ENCODE results near the gene RAB8A.
A peak's percentile ranks its signal among the peaks of the same experiment; 100 is the strongest.
"Not testable (repeated sequence)": the region's sequence is repeated elsewhere in the genome, so short reads cannot be mapped to it uniquely, and the experiment has no call there.

The RAB8A gene

DNA sequence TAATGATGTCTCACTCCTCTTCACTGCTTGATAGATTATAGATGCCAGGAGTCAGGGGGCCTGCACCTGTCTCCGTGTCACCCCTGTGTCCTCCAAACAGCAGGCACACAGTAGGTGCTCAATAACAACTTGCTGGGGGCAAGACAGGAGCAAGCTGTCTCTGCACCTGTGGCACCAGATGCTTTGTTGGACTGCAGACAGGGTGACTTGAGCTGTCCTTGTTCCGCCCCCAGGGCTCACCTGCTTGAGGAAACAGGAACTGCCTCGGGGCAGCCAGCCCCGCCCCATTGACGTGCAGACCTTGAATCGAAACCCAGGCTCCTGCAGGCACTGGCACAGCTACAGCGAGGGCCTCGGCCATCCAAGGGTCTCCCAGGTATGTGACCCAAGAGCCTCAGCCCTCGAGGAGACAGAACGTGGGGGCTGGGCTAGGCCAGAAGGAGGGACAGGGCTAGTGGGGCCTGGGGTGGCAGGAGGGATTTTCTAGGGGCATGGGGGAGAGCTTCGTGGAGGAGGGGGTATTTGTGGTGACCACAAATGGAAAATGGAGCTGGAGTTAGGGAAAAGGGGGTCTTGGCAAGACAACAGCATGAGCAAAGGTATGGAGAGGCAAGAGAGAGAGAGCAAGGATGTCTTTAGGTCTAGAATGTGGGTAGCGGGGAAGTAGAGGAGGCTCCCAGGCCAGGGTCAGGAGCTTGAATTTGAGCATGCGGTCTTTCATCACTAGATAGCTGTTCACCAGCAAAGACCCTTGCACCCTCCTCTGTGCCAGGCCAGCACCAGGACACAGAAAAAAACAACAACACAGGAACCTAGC is 31.9 kb downstream of the RAB8A start, which contains the start of gene HSH2D:
Gene HSH2D, plus strand, starts transcription at position 287 of the 817 bp plus-strand sequence. CDS start 5,066 bp downstream, outside the sequence.
- DNase-seq = no peak

DNA sequence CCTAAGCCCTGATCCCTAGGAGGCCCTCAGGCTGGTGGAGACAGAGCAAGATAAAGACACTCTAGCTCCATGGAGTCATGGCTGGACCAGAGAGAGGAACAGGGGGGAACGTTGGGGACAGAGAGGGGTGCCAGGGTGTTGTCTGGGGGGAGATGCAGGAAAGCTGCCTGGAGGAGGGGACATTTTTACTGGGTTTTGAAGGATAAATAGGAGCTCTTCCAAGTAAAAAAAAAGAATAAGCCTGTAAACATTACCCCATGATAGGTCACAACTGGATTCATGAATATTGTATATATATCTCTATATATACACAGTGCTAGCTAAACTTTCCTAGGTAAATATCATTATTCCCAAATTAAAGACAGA is 32.5 kb downstream of the RAB8A start:
- no peak for DNase-seq

DNA sequence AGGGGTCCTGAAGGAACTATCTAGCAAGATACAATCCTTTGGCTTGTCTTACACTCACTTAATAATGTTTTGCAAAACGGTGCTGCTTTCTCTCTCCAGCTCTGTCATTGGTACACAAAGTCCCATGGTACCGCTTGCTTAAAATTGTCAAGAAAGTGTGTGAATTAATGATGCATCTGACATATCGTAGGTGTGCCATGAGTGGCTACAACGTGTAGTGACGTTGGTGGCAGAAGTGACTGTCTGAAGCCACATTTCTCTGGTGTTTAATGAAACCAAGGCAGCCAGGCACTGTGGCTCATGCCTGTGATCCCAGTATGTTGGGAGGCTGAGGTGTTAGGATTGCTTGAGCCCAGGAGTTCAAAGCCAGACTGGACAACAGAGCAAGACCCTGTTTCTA is 34.4 kb downstream of the RAB8A start:
- no peak for DNase-seq

DNA sequence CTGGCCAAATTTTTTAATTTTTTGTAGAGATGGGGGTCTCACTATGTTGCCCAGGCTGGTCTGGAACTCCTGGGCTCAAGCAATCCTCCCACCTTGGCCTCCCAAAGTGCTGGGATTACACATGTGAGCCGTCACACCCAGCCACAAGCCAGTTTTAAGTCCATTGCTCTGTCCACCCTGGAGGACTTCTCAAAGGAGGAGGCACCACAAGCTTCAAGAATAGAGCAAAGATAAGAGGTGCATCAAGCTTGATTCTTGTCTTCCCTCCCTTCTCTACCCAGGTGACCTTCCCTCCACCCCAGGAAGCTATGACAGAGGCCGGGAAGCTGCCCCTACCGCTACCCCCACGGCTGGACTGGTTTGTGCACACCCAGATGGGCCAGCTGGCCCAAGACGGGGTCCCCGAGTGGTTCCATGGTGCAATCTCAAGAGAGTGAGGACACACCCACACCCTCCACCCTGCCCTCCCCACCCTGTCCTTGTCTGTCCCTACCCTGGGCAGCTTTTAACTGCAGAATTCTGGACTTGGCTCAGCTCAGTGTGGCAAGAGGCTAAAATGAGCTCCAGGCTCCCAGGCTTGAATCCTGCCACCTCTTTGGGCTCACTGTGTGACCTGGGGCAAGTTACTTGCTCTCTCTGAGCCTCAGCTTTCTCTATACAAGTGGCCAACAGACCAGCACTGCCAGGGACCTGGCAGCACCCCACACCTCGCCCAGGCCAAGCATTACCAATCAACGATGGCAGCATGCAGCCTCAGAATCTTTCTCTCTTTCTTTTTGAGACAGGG is 36.9 kb downstream of the RAB8A start:
- no peak for DNase-seq

DNA sequence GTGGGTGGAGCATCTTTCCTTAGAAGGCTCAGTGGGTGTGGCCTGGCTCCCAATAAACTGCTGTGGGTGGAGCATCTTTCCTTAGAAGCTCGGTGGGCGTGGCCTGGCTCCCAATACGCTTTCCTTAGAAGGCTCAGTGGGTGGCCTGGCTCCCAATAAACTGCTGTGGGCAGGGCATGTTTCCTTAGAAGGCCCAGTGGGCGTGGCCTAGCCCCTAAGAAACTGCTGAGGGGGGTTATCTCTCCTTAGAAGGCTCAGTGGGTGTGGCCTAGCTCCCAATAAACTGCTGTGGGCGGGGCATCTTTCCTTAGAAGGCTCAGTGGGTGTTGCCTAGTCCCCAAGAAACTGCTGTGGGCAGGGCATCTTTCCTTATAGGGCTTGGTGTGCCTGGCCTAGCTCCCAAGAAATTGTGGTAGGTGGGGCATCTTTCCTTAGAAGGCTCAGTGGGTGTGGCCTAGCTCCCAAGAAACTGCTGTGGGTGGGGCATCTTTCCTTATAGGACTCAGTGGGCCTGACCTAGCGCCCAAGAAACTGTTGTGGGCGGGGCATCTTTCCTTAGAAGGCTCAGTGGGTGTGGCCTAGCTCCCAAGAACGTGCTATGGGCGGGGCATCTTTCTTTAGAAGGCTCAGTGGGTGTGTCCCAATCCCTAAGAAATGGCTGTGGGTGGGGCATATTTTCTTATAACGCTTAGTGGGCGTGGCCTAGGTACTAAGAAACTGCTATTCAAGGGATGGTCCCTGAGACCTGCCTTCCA is 42.1 kb downstream of the RAB8A start:
- DNase-seq = no peak

DNA sequence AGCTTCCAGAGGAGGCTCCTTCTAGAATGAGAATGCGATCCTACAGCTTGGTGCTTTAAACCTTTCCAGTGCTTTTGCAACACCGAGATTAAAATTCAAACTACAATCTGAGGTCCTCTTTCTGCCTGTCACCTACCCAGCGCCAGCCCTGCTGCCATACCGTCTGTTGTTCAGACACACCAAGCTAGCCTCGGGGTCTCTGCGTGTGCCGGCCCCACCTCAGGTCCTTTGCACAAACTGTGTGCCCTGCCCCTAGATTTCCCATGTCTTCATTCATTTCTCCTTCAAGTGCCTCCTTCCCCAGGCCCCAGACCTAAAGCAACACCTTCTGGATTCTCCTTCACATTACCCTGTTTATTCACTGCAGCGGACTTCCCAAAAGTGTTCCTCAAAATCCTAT is 42.9 kb downstream of the RAB8A start:
- DNase-seq = no peak

DNA sequence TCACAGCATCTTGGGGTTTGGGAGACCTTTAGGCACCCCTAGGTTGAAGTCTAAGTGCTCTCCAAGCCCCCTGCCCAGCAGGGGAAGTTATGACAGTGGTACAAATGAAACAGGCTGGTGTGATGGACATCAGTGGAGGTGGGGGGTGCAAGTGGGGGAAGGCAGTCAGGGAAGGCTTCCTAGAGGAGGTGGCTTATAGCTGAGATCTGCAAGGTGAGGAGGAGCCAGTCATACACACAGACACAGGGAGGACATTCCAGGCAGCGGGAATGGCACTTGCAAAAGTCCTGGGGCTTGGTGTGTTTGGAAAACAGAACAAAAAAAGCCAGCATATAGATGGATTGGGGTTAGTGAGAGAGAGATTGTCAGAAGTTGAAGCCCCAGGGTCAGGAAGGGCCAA is 43.4 kb downstream of the RAB8A start:
- DNase-seq = no peak

DNA sequence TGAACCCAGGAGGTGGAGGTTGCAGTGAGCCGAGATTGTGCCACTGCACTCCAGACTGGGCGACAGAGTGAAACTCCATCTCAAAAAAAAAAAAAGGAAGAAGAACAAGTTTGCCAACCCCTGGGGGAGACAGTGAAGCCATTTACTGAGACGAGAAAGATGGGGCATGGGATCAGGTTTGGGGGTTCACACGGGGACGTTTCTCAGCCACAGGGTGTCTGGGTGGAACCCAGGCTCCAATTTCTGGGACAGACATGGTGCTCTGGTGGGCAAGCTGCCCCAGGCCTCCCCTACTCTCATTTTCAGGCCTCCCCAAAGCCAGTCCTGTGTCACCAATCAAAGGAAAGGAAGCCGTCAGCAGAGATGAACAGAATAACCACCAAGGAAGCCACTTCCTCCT is 45.2 kb downstream of the RAB8A start:
- DNase-seq = no peak

DNA sequence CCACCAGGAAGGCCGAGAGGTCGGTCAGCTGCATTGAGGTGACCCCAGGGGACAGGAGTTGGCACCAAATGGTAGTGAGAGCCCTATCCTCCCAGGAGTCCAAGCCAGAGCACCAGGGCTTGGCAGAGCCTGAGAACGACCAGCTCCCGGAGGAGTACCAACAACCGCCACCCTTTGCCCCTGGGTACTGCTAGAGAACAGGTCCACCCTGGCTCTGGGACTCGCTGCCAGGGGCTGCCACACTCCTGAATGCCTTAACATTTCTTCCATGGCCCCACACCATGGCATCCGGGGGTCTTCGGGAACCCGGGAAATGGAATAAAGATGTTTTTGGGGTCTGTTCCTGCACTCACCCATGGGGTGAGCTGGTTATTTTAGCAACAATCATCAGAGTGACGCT is 45.9 kb downstream of the RAB8A start:
- no peak for DNase-seq

DNA sequence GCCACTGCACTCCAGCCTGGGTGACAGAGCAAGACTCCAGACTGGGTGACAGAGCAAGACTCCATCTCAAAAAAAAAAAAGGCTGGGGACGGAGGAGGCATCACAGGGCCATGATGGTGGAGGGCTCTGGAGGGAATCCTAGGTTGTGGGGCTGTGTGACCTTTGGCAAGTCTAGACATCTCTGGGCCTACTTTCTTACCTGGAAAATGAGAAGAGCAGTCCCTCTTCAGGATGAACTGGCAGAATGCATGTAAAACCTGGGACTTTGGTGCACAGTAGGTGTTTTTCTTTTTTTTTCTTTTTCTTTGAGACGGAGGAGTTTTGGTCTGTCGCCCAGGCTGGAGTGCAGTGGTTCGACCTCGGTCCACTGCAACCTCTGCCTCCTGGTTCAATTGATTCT is 48.0 kb downstream of the RAB8A start:
- DNase-seq = no peak

DNA sequence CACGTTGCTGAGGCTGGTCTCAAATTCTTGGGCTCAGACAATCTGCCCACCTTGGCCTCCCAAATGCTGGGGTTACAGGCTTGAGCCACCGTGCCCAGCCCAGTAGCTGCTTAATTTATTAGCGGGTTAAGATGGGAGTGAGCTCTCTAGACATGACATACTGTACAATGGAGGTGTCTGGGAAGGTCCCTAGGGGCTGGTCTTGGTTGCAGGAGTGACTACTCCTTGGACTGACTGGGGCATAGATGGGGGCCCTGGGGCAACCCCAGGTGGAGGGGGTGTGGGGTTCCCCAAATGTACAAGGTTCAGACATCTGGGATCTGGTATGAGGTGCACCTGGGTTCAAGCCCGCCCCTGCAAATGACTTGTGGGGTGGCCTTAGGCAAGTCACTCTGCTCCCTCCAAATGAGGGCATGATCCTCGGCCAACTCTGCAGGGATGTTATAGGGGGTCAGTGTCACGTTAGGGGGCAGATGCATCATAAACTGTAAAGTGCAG is 48.8 kb downstream of the RAB8A start:
- DNase-seq = no peak

DNA sequence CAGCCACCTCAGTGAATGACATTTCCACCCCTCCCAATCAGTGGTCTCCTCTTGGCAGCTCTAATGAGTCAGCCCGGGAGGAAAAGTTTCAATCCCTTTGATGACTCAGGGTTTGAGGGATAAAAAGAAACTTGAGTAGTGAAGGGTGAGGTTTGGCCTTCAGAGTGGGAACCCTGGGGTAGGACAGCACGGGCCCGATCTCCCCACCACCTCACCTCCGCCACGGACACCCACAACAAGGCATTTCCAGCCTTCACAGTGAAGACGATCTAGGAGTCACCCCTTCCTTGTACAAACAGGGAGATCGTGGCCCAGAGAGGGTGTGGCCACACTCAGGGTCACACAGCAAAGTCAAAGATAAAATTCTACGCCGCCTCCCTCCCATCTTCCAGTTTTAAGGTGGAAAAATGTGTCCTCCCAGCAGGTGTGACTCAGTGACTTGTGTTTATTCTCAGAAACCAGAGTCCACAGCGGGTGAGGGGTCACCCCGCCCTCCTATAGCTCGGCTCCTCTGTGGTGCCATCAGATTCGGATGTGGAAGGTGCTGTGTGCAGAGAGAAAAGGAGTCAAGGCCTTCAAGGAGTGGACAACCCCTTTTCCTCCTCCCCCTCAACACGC is 49.4 kb downstream of the RAB8A start:
- DNase-seq = no peak

DNA sequence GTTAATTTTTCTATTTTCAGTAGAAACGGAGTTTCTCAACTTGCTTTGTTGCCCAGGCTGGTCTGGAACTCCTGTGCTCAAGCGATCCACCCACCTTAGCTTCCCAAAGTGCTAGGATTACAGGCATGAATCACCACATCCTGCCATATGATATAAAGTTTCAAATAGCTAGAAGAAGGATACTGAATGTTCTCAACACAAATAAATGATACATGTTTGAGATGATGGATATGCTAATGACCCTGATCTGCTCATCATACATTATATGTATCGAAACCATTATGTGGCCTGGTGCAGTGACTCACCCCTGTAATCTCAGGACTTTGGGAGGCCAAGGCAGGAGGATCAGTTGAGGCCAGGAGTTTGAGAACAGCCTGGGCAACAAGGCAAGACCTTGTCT is 50.2 kb downstream of the RAB8A start:
- no peak for DNase-seq

DNA sequence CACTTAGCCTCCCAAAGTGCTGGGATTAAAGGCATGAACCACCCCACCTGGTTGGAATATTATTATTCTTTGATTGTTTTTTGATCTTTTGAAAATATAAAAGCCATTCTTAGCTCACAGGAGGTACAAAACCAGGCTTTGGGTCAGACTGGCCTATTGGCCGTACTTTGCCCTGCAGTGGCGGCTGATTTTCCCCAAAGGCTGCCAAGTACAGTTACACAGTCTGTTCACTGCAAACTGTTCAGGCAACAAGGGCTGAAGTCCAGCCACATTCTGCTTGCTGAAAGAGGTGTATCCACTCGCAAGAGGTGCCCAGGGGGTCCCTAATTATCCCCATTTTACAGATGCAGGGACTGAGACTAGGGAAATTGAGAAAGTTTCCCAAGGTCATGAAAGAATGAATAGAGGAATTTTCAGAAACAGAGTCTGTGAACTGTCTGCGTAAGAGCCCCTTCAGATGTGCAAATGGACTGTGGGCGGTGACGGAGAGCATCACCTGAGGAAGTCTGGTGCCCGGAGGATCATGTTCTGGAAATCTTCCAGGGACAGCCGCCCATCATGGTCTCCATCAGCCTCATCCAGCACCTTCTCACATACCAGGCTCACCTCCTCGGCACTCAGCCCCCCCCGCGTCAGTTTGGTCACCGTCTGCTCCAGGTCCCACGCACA is 52.7 kb downstream of the RAB8A start:
- DNase-seq = no peak

DNA sequence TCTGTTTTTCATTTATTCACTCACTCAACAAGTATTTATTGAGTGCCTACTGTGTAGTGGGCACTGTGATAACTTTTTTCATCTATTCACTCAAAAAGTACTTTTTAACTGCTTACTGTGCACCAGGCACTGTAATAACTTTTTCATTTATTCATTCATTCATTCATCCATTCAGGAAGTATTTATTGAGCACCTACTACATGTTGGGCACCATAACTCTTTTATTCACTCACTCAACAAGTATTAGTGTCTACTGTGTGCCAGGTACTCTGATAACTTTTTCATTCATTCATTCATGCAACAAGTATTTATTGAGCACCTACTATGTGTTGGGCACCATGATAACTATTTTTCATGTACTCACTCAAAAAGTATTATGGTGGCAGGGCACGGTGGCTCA is 54.7 kb downstream of the RAB8A start:
- no peak for DNase-seq

DNA sequence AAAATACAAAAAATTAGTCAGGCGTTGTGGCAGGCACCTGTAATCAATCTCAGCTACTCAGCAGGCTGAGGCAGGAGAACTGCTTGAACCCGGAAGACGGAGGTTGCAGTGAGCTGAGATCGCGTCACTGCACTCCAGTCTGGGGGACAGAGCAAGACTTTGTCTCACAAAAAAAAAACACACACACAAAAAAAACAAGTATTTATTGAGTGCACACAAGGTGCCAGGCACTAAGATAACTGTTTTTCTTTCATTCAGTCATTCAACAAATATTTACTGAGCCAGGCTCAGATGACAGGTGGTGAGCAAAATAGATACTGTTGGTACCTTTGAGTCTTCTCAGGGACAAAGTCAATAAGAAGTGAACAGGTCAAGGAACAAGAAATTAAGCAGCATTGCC is 55.4 kb downstream of the RAB8A start:
- DNase-seq = no peak

DNA sequence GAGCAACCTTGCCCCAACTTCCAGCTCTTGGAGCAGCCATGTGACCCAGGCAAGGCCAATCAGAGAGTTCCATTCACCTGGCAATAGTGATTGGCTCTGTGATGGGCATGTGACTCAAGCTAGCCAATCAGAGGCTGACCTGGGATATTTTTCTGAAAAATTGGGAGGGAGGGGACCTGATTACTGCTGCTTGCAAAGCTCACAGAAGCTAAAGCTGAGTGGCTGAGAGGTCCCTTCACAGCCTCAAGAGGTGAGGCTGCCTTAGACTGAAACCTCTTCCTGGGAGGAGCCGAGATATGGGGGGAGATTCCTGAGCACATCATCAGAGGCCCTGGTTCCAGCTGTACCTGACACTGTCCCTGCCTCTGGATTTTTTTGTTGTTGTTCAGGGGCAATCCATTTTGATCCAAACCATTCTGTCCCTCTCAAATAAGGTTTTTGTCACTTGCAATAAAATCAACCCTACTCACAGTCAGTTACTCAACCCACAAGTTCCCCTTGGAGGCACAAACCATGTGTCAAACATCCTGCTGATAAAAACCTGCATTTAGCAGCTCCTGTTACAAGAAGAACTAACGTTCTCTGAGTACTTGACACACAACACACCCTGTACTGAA is 56.9 kb downstream of the RAB8A start:
- DNase-seq = no peak

DNA sequence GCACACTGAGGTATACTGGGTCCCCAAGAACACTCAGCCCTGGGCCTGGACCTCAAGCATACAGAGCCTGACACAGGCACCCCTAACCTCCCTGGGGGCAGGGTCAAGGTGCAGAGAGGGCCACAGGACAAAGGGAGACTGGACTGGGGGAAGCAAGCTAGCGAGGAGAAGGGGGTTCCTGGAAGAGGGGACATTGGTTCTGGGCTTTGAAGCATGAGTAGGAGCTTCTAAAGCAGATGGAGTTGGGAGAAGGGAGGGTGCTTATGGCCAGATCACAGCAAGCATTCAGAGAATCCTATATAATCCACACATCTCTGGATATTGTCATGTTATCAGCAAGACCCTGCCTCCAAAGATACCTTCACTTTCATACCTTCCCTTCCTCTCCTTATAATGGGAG is 58.4 kb downstream of the RAB8A start:
- DNase-seq = no peak

DNA sequence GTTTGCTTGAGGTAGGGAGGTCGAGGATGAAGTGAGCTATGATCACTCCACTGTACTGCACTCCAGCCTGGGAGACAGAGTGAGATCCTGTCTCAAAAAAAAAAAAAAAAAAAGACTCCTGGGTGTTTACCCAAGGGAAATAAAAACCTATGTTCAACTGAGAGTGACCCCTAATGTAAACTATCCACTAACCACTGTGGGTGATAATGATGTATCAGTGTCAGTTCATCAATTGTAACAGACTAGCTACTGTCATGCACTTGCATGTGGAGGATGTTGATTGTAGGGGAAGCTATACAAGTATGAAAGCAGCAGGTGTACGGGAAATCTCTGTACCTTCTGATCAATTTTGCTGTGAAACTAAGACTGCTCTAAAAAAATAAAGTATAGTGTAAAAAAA is 64.3 kb downstream of the RAB8A start:
- DNase-seq = no peak

DNA sequence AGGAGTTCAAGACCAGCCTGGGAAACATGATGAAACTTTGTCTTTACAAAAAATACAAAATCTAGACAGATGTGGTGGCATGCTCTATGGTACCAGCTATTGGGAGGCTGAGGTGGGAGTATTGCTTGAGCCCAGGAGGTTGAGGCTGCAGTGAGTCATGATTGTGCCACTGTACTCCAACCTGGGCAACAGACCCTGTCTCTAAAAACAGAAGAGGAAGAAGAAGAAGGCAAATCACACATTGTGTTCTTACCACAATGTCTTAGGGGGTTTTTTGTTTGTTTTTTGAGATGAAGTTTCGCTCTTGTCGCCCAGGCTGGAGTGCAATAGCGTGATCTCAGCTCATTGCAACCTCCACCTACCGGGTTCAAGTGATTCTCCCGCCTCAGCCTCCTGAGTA is 67.2 kb downstream of the RAB8A start:
- not testable (repeated sequence) for DNase-seq

DNA sequence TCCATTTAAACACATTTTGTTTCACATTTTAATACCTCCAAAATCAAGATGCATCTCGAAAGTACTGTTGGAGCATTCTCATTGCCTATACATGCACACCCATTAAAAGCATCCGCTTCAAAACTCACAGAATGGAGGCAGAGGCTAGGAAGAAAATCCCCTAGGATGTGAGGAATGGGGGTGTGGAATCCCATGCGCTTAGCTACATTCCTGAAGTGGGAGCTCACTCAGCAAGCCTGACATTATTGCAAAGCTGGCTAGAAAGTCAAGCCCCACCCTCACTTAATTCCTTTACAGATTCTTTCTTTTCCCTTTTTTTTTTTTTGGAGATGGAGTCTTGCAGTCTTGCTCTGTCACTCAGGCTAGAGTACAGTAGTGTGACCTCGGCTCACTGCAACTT is 68.9 kb downstream of the RAB8A start:
- DNase-seq = peak; percentile 37

Data from eye (tissue), 1 donor.